Neural progenitor cell (in vitro differentiated cells): ENCODE data around the gene PNKP. TPM values are rescaled to one million over a fixed set of nuclear protein-coding genes. Genes with fewer than 3 reads are reported as not detected.

Experiments
- DNase-seq: peaks from one replicate; pipeline ENCODE4 v3.0.0-alpha.2; 2016; ENCODE audit warnings: low spot score
- H2AFZ ChIP-seq: fragments of 200-600 bp; sonication (generic); replicated peaks from 2 replicates; pipeline ENCODE4 v1.6.1; 2016; ENCODE audit warnings: antibody characterized with exemption
- H3F3A ChIP-seq: fragments of 200-600 bp; sonication (generic); 2 replicates; pipeline ENCODE4 v1.6.1; 2016; ENCODE audit warnings: antibody characterized with exemption, low read depth
- H3K27ac ChIP-seq: fragments of 200-600 bp; sonication (generic); 2 replicates; pipeline ENCODE4 v1.5.1; 2016; ENCODE audit warnings: mild to moderate bottlenecking
- H3K27me3 ChIP-seq: fragments of 200-600 bp; sonication (generic); 2 replicates; pipeline ENCODE4 v1.6.1; 2016; ENCODE audit warnings: mild to moderate bottlenecking, moderate library complexity
- H3K36me3 ChIP-seq: fragments of 200-600 bp; sonication (generic); 2 replicates; pipeline ENCODE4 v1.5.1; 2016
- H3K4me1 ChIP-seq: fragments of 200-600 bp; sonication (generic); 2 replicates; pipeline ENCODE4 v1.6.1; 2016; ENCODE audit warnings: mixed run types
- H3K4me2 ChIP-seq: fragments of 200-600 bp; sonication (generic); 2 replicates; pipeline ENCODE4 v1.6.1; 2016
- H3K4me3 ChIP-seq: fragments of 200-600 bp; sonication (generic); 2 replicates; pipeline ENCODE4 v1.5.1; 2016
- H3K79me2 ChIP-seq: fragments of 200-600 bp; sonication (generic); 2 replicates; pipeline ENCODE4 v1.6.1; 2016; ENCODE audit warnings: low read depth
- H3K9ac ChIP-seq: fragments of 200-600 bp; sonication (generic); 2 replicates; pipeline ENCODE4 v1.6.1; 2016
- H3K9me3 ChIP-seq: fragments of 200-600 bp; sonication (generic); 2 replicates; pipeline ENCODE4 v1.5.1; 2016; ENCODE audit warnings: low read depth
- H4K20me1 ChIP-seq: fragments of 200-600 bp; sonication (generic); 2 replicates; pipeline ENCODE4 v1.6.1; 2016; ENCODE audit warnings: low read depth
- H3K27ac Mint-ChIP-seq: 3 replicates; pipeline ENCODE4 v1.8.0; 2021; ENCODE audit warnings: mixed read lengths
- H3K27me3 Mint-ChIP-seq: 2 replicates; pipeline ENCODE4 v1.8.0; 2022; ENCODE audit warnings: low read depth, mild to moderate bottlenecking, inconsistent platforms, moderate library complexity, mixed read lengths; ENCODE audit not compliant: insufficient read depth
- H3K36me3 Mint-ChIP-seq: 3 replicates; pipeline ENCODE4 v1.8.0; 2021; ENCODE audit warnings: mixed read lengths
- H3K4me1 Mint-ChIP-seq: 3 replicates; pipeline ENCODE4 v1.8.0; 2021; ENCODE audit warnings: mixed read lengths
- H3K4me3 Mint-ChIP-seq: 3 replicates; pipeline ENCODE4 v1.8.0; 2021; ENCODE audit warnings: mild to moderate bottlenecking, moderate library complexity, mixed read lengths
- H3K9me3 Mint-ChIP-seq: 3 replicates; pipeline ENCODE4 v1.8.0; 2020; ENCODE audit warnings: mixed read lengths
- CTCF ChIP-seq: fragments of 200-600 bp; sonication (generic); IDR thresholded peaks from 2 replicates; pipeline ENCODE4 v1.5.1; 2017; ENCODE audit warnings: antibody characterized with exemption, mild to moderate bottlenecking
- EZH2 ChIP-seq: fragments of 200-600 bp; sonication (generic); IDR thresholded peaks from 2 replicates; pipeline ENCODE4 v1.6.1; 2017; ENCODE audit warnings: antibody characterized with exemption, mild to moderate bottlenecking, moderate library complexity
- EZH2phosphoT487 ChIP-seq: fragments of 200-600 bp; sonication (generic); IDR thresholded peaks from 2 replicates; pipeline ENCODE4 v1.6.1; 2017; ENCODE audit warnings: antibody characterized with exemption
- total RNA-seq: library from RNA; depleted of rRNA; stranded (reverse); fragments of >200 nt; gene quantifications from 2 replicates; pipeline ENCODE4 v1.2.3, GENCODE V29; 2015; ENCODE audit warnings: low replicate concordance

PNKP gene
- total RNA-seq, 1 donor from 2014 or later, result 41.1 TPM

DNA sequence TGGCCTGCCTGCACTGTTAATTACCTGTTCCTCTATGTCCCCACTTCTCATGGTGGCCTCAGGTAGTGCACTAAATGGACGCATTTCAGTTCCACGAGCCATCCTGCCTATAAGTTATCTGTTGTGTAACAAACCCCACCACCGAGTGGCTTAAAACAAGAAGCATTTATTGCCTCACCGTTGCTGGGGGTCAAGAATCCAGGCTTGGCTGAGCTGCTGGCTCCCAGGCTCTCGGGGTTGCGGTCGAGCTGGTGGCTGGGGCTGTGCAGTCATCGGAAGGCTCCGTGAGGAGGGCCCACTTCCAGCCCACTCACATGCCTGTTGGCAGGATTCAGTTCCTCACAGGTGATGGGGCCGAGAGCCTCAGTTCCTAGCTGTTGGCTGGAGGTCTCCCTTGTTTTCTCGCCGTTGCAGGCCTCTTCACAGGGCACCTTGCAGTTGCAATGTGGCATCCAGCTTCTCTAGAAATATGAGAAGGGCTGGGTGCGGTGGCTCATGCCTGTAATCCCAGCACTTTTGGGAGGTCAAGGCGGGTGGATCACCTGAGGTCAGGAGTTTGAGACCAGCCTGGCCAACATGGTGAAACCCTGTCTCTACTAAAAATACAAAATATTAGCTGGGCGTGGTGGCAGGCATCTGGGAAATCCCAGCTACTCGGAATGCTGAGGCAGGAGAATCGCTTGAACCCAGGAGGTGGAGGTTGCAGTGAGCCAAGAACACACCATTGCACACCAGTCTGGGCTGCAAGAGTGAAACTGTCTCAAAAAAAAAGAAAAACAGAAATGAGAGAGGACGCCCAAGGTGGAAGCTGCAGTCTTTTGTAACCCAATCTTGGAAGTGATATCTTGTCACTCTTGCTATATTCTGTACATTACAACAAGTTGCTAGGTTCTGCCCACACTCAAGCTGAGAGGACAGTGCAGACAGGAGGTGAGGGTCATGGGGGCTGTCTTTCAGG, 23.0 kb downstream of the PNKP start:
- TF ChIP-seq EZH2phosphoT487 (no peak), CTCF (no peak), EZH2 (no peak)
- Histone ChIP-seq H3K9ac (no peak overlapping the region), H2AFZ (no peak overlapping the region), H3F3A (peaks cover 21% of the 10 kb centered on the region), H3K4me2 (no peak overlapping the region), H3K27ac (no peak overlapping the region), H3K4me3 (no peak overlapping the region), H3K4me1 (no peaks in the 10 kb centered on the region), H4K20me1 (no peaks in the 10 kb centered on the region), H3K36me3 (no peaks in the 10 kb centered on the region), H3K9me3 (no peaks in the 10 kb centered on the region), H3K79me2 (peaks cover 12% of the 10 kb centered on the region), H3K27me3 (no peaks in the 10 kb centered on the region)
- no peak for DNase-seq
- Mint-ChIP-seq H3K9me3 (peaks cover 9% of the 10 kb centered on the region), H3K4me3 (no peak overlapping the region), H3K27me3 (peaks cover 6% of the 10 kb centered on the region), H3K36me3 (peaks cover 31% of the 10 kb centered on the region), H3K4me1 (peaks cover 2% of the 10 kb centered on the region), H3K27ac (no peak overlapping the region)

DNA sequence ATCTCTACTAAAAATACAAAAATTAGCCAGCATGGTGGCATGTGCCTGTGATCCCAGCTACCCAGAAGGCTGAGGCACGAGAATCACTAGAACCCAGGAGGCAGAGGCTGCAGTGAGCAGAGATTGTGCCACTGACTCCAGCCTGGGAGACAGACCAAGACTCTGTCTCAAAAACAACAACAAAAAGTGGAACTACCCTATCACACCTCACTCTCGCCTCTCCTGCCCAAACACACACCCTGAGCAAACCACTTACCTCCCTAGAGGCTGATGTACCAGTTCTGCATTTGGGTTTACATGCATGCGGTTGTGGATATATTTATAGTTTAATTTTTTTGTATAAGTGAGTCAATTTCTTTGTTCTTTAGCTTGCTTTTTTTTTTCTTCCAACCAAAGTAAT, 24.1 kb downstream of the PNKP start:
- Histone ChIP-seq H2AFZ (no peak overlapping the region), H3K4me3 (no peak overlapping the region), H3K36me3 (no peaks in the 10 kb centered on the region), H3K9me3 (no peaks in the 10 kb centered on the region), H3K79me2 (peaks cover under 1% of the 10 kb centered on the region), H3K4me1 (no peaks in the 10 kb centered on the region), H3K27me3 (no peaks in the 10 kb centered on the region), H4K20me1 (no peaks in the 10 kb centered on the region), H3K27ac (no peak overlapping the region), H3K9ac (no peak overlapping the region), H3F3A (peaks cover 21% of the 10 kb centered on the region), H3K4me2 (no peak overlapping the region)
- TF ChIP-seq CTCF (no peak), EZH2phosphoT487 (no peak), EZH2 (no peak)
- H3K9me3 Mint-ChIP-seq, result peaks cover 1% of the 10 kb centered on the region
- DNase-seq, result no peak
- no peaks in the 10 kb centered on the region for H3K27me3 Mint-ChIP-seq
- H3K4me1 Mint-ChIP-seq, result peaks cover 2% of the 10 kb centered on the region
- no peak overlapping the region for H3K27ac Mint-ChIP-seq
- no peak overlapping the region for H3K4me3 Mint-ChIP-seq
- H3K36me3 Mint-ChIP-seq, result peaks cover 32% of the 10 kb centered on the region

- H3F3A ChIP-seq, result peaks cover 10% of the 10 kb centered on the region
- TF ChIP-seq EZH2, result no peak
- TF ChIP-seq CTCF, result no peak
- no peak for TF ChIP-seq EZH2phosphoT487
- H3K27ac ChIP-seq, result no peak overlapping the region
- no peaks in the 10 kb centered on the region for H3K9me3 ChIP-seq
- H3K27me3 ChIP-seq, result no peaks in the 10 kb centered on the region
- Mint-ChIP-seq H3K36me3 (peaks cover 35% of the 10 kb centered on the region), H3K9me3 (no peaks in the 10 kb centered on the region), H3K4me1 (peaks cover 2% of the 10 kb centered on the region), H3K27ac (peak overlapping the region; percentile 44), H3K27me3 (no peaks in the 10 kb centered on the region), H3K4me3 (no peak overlapping the region)
- H3K4me2 ChIP-seq, result no peak overlapping the region
- H3K36me3 ChIP-seq, result no peaks in the 10 kb centered on the region
- no peak overlapping the region for H3K4me3 ChIP-seq
- H4K20me1 ChIP-seq, result no peaks in the 10 kb centered on the region
- no peaks in the 10 kb centered on the region for H3K79me2 ChIP-seq
- DNase-seq, result no peak
- no peaks in the 10 kb centered on the region for H3K4me1 ChIP-seq
- H3K9ac ChIP-seq, result no peak overlapping the region
- H2AFZ ChIP-seq, result no peak overlapping the region
These were observed 26.6 kb downstream of the PNKP start for GRCh38 chr19:49840736-49841249.
